Psoas muscle (tissue), 8 donors: ENCODE data around the gene ST14. TPM values are rescaled to one million over a fixed set of nuclear protein-coding genes. Genes with fewer than 3 reads are reported as not detected.

Source experiments
- ATAC-seq, 4 donors: fragments of 200-7000 bp; cut with Tn5 transposase; one replicate each; pipeline ENCODE4 v1.9.1; 2020; ENCODE audit warnings: moderate library complexity in 3 of 4, mild to moderate bottlenecking in 2 of 4
- DNase-seq, 2 donors: peaks; one replicate each; pipeline ENCODE4 v3.0.0-alpha.2; 2020
- H3K27ac ChIP-seq: fragments of 200-600 bp; one replicate; pipeline ENCODE4 v1.8.0; 2022
- H3K27me3 ChIP-seq, 3 donors: fragments of 200-600 bp in 1 of 3; one replicate each; pipeline versions ENCODE4 v1.6.1 to v1.8.0; 2013 to 2022; ENCODE audit warnings: low read length in 2 of 3, mild to moderate bottlenecking in 2 of 3, moderate library complexity in 1 of 3; ENCODE audit not compliant: insufficient read depth in 3 of 3
- H3K36me3 ChIP-seq, 2 donors: fragments of 200-600 bp in 1 of 2; one replicate each; pipeline versions ENCODE4 v1.6.1 to v1.8.0; 2013 to 2022; ENCODE audit warnings: low read depth in 1 of 2, mild to moderate bottlenecking in 1 of 2, moderate library complexity in 1 of 2; ENCODE audit not compliant: insufficient read depth in 1 of 2
- H3K4me1 ChIP-seq: fragments of 200-600 bp; one replicate; pipeline ENCODE4 v1.8.0; 2022
- H3K4me3 ChIP-seq: fragments of 200-600 bp; one replicate; pipeline ENCODE4 v1.8.0; 2022; ENCODE audit warnings: mild to moderate bottlenecking
- H3K9me3 ChIP-seq: fragments of 200-600 bp; one replicate; pipeline ENCODE4 v1.8.0; 2022
- CTCF ChIP-seq: fragments of 200-600 bp; IDR thresholded peaks from one replicate; pipeline ENCODE4 v1.8.0; 2022; ENCODE audit warnings: antibody characterized with exemption
- WGBS, 3 donors: extraction: QIAGEN DNeasy Blood & Tissue Kit; methylation state at CpG; one replicate each; pipeline versions ENCODE4 v1.1.6 to v1.1.7; 2013; 5-methylcytosine and 5-hydroxymethylcytosine counted together
- intact Hi-C, 2 donors: fragments of 100-400 bp; cut with DNase I; formaldehyde crosslinking; loops; one replicate each; pipeline versions ENCODE4 v1.11.0 to v1.14.2; 2022
- polyA plus RNA-seq, 3 donors: library from polyadenylated mRNA; stranded (reverse); fragments of 200-250 nt; gene quantifications; one replicate each; pipeline ENCODE4 v1.2.3, GENCODE V29; 2013
- total RNA-seq, 4 donors: library from RNA; stranded (reverse); fragmentation: NEBNext Ultra II Directional in 2 of 4; extraction: Animal tissue kit (Norgen Biotek cat#: 25700) in 2 of 4; gene quantifications; one replicate each; pipeline versions ENCODE4 v1.2.1 to v1.2.4, GENCODE V29; 2021 to 2023
- donor health status: healthy with polysubstance abuse.
- donor health status: DM: no; HTN: no; CAD: no; lungs with moderate emphysema.
- donor health status: Bipolar disorder and iron deficiency.
- donor health status: healthy.
- donor health status: DM: yes; HTN: yes; CAD: no.
- donor health status: DM: no; HTN: no; CAD: no.
- donor health status: DM: no; HTN: no; CAD: no.
- donor health status: DM: yes; HTN: yes; CAD: no.

The ST14 gene
- total and polyA plus RNA-seq, 7 donors, result 0.22 to 0.77 (median 0.51) TPM

GRCh38 chr11:130162733-130163132 is 3.2 kb downstream of the ST14 start:
- no peak for ATAC-seq
- no peaks in the 10 kb centered on the region for H3K4me1 ChIP-seq

GRCh38 chr11:130163346-130164220 is 4.0 kb downstream of the ST14 start:
- no peak overlapping the region for H3K4me3 ChIP-seq
- TF ChIP-seq CTCF, result no peak
- peaks cover 0 to 55% (median 25%) of the 10 kb centered on the region in 3 donors for H3K27me3 ChIP-seq
- no peaks in the 10 kb centered on the region for H3K36me3 ChIP-seq
- no peaks in the 10 kb centered on the region for H3K9me3 ChIP-seq
- ATAC-seq (no peak), DNase-seq (no peak)
- H3K27ac ChIP-seq, result no peak overlapping the region
- no peaks in the 10 kb centered on the region for H3K4me1 ChIP-seq
- intact Hi-C loops, result no loop called here
- 32 to 37% (median 33%) methylated on average over 13 of the region's 13 CpGs for WGBS, 3 donors

More at GRCh38 chr11:130162733-130163132, 3.2 kb downstream of the ST14 start:
- Histone ChIP-seq H3K27me3 (peaks cover 0 to 62% (median 28%) of the 10 kb centered on the region in 3 donors), H3K9me3 (no peaks in the 10 kb centered on the region), H3K4me3 (no peak overlapping the region), H3K27ac (no peak overlapping the region), H3K36me3 (no peaks in the 10 kb centered on the region)
- intact Hi-C loops, result no loop called here
- DNase-seq, result no peak
- WGBS, 3 donors, result 45 to 53% (median 53%) methylated on average over 5 of the region's 5 CpGs
- no peak for TF ChIP-seq CTCF

- intact Hi-C loops, result no loop called here
Observed at GRCh38 chr11:130164221-130164570, 4.6 kb downstream of the ST14 start.

GRCh38 chr11:130165601-130166456 is 6.2 kb downstream of the ST14 start:
- 71 to 80% (median 74%) methylated on average over 9 of the region's 9 CpGs for WGBS, 3 donors
- Histone ChIP-seq H3K36me3 (no peaks in the 10 kb centered on the region), H3K4me3 (no peak overlapping the region), H3K27me3 (peaks cover 0 to 41% (median 14%) of the 10 kb centered on the region in 3 donors), H3K4me1 (no peaks in the 10 kb centered on the region), H3K27ac (no peak overlapping the region), H3K9me3 (no peaks in the 10 kb centered on the region)
- ATAC-seq (no peak), DNase-seq (no peak)
- intact Hi-C loops, result no loop called here
- no peak for TF ChIP-seq CTCF

More at GRCh38 chr11:130164221-130164570, 4.6 kb downstream of the ST14 start:
- WGBS, 3 donors, result 67 to 68% (median 68%) methylated on average over 2 of the region's 2 CpGs
- no peaks in the 10 kb centered on the region for H3K9me3 ChIP-seq
- TF ChIP-seq CTCF, result no peak
- DNase-seq, result no peak
- no peaks in the 10 kb centered on the region for H3K4me1 ChIP-seq
- H3K27ac ChIP-seq, result no peak overlapping the region
- no peaks in the 10 kb centered on the region for H3K36me3 ChIP-seq
- H3K27me3 ChIP-seq, result peaks cover 0 to 51% (median 23%) of the 10 kb centered on the region in 3 donors
- H3K4me3 ChIP-seq, result no peak overlapping the region
- ATAC-seq, result no peak
